GM18505 (cell line): ENCODE measurements around the gene HPGDS.

Source experiments
- ATAC-seq: cut with Tn5 transposase; IDR thresholded peaks from one replicate; pipeline ENCODE4 v1.9.1; 2021; ENCODE audit not compliant: unreplicated experiment
- POLR2A ChIP-seq: IDR thresholded peaks from 4 replicates; pipeline ENCODE4 v1.6.1; 2011; ENCODE audit warnings: borderline replicate concordance; ENCODE audit not compliant: insufficient read depth, insufficient read length; ENCODE audit errors: extremely low read depth

Gene HPGDS

GRCh38 chr4:94368459-94368858 lies 25.8 kb upstream of the HPGDS start:
- no peak for TF ChIP-seq POLR2A
- no peak for ATAC-seq

GRCh38 chr4:94365304-94365703 lies 22.7 kb upstream of the HPGDS start:
- no peak for ATAC-seq
- no peak for TF ChIP-seq POLR2A

DNA sequence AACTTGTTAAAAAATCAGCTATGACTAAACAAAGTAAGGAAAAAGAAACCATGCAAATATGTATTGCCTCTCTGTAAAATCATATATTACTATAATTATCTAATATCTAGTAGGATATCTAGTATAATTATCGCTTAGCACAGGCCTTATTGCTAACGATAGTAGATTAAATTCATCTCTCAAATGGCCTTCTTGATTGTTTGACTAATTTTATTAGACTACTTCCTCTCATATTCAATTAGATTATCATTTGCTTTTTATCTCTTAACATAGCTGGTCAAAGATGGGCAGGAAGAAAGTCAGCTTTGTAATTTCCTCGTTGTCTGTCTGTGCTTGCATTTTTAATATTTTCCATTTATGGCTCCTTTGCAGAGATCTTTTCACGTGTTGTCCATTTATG lies 21.9 kb upstream of the HPGDS start:
- ATAC-seq = no peak
- no peak for TF ChIP-seq POLR2A

DNA sequence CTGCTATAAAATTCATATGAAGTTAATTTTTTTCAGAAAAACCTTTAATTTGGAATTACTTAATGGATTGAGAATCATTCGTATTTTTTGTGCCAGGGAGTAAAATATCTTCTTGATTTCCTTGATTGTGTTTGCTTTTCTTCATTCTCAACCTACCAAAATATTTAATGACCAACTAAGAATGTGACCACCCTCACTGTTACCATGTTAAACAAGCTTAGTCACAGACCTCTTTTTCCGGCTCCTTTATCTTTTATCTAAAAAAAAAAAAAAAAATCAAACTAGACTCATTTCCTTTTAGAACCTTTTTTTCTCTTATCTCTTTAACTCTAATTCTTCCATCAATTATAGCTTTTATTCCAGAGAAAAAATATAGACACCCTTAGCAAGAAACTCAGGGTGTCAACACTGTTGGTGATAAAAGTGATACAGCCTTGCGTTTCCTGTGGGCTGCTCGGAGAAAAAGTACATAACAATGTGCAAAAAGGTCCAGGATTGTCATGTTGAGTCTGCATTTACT lies 20.6 kb upstream of the HPGDS start:
- no peak for ATAC-seq
- no peak for TF ChIP-seq POLR2A

GRCh38 chr4:94359838-94360237 lies 17.2 kb upstream of the HPGDS start:
- no peak for ATAC-seq
- TF ChIP-seq POLR2A = no peak

DNA sequence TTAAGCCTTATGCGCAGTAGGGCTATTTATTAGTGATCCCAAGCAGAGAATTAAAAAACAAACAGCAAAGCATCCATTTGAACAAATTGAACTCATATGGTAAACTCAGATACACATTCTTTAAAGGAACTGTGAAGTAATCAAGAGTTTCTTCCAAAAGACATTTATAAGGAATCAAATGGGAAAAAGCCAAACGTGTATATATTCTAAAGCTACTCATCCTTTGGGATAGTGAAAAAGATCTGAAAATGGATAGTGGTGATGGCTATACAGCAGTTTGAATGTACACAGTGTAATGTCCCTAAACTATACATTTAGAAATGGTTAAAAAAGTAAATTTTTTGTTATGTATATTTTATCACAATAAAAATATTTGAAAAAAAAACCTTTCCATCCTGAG lies 16.6 kb upstream of the HPGDS start:
- no peak for ATAC-seq
- TF ChIP-seq POLR2A = no peak

DNA sequence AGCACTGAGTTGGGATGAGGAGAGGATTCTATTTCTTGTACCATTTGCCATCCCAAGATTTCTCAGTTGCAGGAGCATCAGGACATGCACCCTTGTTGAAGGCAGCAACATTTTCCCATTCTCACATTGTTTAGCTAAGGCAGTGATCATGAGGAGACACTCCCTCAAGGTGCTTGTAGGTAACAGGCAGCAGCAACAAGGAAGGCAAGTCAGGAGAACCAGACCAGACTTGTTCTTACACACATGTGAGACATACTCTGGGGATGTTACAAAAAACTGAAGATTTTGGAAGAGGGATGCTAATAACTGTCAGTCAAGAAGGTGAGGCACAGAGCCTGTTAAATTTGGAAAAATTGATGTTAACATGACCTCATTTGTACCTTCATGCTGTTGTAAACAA lies 15.5 kb upstream of the HPGDS start:
- no peak for TF ChIP-seq POLR2A
- no peak for ATAC-seq

DNA sequence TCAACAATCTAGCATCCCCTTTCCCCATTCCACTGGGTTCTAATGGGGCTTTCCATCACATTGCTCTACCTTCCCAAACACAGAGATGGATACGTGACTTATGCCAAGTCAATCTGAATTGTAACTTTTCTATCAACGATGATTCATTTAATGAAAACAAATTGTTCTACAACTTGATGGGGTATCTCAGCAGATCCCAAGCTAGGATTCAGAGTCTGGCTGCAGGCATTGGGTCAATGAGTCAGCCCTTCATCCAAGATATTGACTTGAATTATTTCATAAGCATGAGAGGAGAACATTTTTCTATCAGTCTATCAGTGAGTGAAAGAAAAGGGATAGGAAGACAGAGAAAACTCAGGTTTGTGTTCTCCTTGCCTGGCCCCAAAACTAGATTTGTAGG lies 15.0 kb upstream of the HPGDS start:
- no peak for TF ChIP-seq POLR2A
- no peak for ATAC-seq

DNA sequence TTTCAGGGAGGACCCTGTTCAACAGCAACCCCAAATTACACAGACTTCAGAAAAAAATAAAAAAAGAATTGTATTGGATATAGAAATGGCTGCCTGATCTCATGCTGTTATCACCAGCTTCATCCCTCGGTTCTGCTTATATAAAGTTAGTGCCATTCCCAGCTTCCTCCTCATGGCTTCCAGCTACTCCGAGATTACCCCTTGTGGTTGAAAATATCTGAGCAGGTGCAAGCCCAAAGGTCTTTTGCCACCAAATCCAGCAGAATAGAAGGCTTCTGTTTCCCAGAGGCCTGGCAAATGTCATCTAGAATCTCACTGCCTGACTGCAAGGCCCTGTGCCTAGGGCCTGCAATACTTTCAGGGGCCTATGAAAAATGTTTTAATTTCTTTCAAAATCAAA lies 13.8 kb upstream of the HPGDS start:
- ATAC-seq = no peak

DNA sequence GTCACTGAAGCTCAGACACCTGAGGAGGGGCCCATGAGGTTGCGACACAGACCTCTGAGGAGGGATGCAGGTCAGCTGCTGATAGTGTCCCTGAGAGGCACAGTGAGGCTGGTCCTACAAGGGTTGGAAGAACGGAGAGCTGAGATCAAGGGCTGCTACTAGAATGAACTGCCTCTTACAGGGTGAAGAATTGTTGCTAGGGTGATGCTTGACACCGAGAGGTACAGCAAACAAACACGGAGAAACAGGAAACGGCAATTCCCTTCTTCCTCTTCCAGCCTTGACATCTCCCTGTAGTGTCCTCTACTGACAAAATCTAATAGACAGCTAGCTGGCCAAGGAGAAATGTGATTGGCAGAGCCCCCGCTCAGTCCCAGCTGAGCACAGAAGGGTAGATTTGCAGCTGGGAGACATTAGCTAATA lies 11.8 kb upstream of the HPGDS start:
- no peak for TF ChIP-seq POLR2A
- no peak for ATAC-seq

More for the DNA sequence above, 13.8 kb upstream of the HPGDS start:
- TF ChIP-seq POLR2A = no peak

GRCh38 chr4:94352996-94353395 lies 10.4 kb upstream of the HPGDS start:
- no peak for ATAC-seq
- TF ChIP-seq POLR2A = no peak

DNA sequence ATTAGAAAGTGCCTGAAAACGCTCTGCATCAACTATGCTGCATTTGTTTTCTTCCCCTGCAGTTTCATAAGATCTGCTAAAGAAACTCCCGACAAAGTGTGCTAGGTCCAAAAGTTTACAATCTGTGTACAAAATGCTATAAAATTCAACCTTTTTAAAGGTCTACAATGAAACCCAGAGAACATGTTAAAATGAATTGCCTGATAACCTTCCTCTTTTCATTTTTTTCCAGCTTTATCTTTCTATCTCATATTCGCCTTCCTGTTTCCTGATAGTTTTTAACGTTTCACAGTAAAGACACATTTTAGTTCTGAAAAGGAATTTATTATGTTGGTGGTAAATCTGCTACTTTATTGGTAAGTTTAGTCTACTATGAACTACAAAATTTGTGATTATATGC lies 9.5 kb upstream of the HPGDS start:
- no peak for TF ChIP-seq POLR2A
- no peak for ATAC-seq

DNA sequence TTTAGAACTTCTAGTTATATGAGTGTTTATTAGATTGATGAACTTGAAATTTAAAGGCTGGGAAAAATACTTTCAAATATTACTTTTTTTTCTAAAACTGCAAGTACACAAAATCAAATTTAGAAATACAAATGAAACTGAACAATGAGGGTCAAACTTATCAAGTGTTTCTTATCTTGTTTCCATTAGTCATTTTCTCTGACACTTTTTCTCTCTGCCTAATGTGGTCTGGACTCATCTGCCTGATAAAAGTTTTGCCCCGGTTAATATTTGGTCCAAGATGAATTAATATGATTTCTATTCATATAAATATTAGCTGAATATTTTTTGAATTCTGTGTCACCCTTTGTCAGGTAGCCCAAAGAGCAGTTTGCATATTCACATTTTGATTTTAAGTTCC lies 8.7 kb upstream of the HPGDS start:
- no peak for TF ChIP-seq POLR2A
- ATAC-seq = no peak

GRCh38 chr4:94350095-94350494 lies 7.5 kb upstream of the HPGDS start:
- ATAC-seq = no peak
- TF ChIP-seq POLR2A = no peak

GRCh38 chr4:94349193-94349592 lies 6.6 kb upstream of the HPGDS start:
- no peak for TF ChIP-seq POLR2A
- no peak for ATAC-seq
